Choroid plexus epithelial cell (primary cell): ENCODE measurements around the gene SERP2.

ENCODE experiments used
- DNase-seq: peaks from one replicate; pipeline ENCODE4 v3.0.0-alpha.2; 2010; ENCODE audit warnings: low read depth
- H3K4me3 ChIP-seq: 2 replicates; pipeline ENCODE4 v1.5.1; 2011; ENCODE audit warnings: low read depth, mild to moderate bottlenecking, control low read depth, low read length, moderate library complexity
- CTCF ChIP-seq: conservative IDR thresholded peaks from 2 replicates; pipeline ENCODE4 v1.5.1; 2011; ENCODE audit warnings: low read depth, mild to moderate bottlenecking, control low read depth, inconsistent platforms, low read length, moderate library complexity

The SERP2 gene

GRCh38 chr13:44401577-44401976 is 28.0 kb downstream of the SERP2 start:
- DNase-seq = no peak
- no peak for TF ChIP-seq CTCF
- H3K4me3 ChIP-seq = no peak overlapping the region

GRCh38 chr13:44402899-44403445 is 29.3 kb downstream of the SERP2 start:
- H3K4me3 ChIP-seq = no peak overlapping the region
- TF ChIP-seq CTCF = no peak
- DNase-seq = no peak

- no peak overlapping the region for H3K4me3 ChIP-seq
Observed at GRCh38 chr13:44403461-44404056, 29.9 kb downstream of the SERP2 start.

GRCh38 chr13:44404261-44405132 is 30.9 kb downstream of the SERP2 start:
- TF ChIP-seq CTCF = no peak
- H3K4me3 ChIP-seq = no peak overlapping the region
- DNase-seq = no peak

More at GRCh38 chr13:44403461-44404056, 29.9 kb downstream of the SERP2 start:
- DNase-seq = no peak
- no peak for TF ChIP-seq CTCF

- no peak for DNase-seq
- TF ChIP-seq CTCF = no peak
Observed at GRCh38 chr13:44406617-44407016, 33.0 kb downstream of the SERP2 start.

GRCh38 chr13:44407379-44407778 is 33.8 kb downstream of the SERP2 start:
- DNase-seq = no peak
- H3K4me3 ChIP-seq = no peak overlapping the region
- no peak for TF ChIP-seq CTCF

More at GRCh38 chr13:44406617-44407016, 33.0 kb downstream of the SERP2 start:
- H3K4me3 ChIP-seq = no peak overlapping the region
